Measurements from ENCODE around the gene SLC38A11. TPM values are rescaled to one million over a fixed set of nuclear protein-coding genes. Genes with fewer than 3 reads are reported as not detected.

The SLC38A11 gene
- total and polyA plus RNA-seq, 7 donors, result 0.46 to 4.3 (median 0.71) TPM; not detected in 1

- Histone ChIP-seq H3K4me1 (peaks cover 0 to 6% (median 3%) of the 10 kb centered on the region in 4 donors), H3K27ac (no peak overlapping the region), H3K27me3 (no peaks in the 10 kb centered on the region), H3K9me3 (no peaks in the 10 kb centered on the region), H3K36me3 (no peaks in the 10 kb centered on the region), H3K4me3 (no peak overlapping the region)
- no peak for DNase-seq
- intact Hi-C loops (cut with DNase I), result no loop called here
- 80 to 88% methylated on average over 3 of the region's 3 CpGs for WGBS, 2 donors
- TF ChIP-seq POLR2A (IDR thresholded peaks at IDR 0.05) (no peak), EP300 (IDR thresholded peaks at IDR 0.05) (no peak), POLR2AphosphoS5 (IDR thresholded peaks at IDR 0.05) (no peak)
- TF ChIP-seq, protein P1, sequence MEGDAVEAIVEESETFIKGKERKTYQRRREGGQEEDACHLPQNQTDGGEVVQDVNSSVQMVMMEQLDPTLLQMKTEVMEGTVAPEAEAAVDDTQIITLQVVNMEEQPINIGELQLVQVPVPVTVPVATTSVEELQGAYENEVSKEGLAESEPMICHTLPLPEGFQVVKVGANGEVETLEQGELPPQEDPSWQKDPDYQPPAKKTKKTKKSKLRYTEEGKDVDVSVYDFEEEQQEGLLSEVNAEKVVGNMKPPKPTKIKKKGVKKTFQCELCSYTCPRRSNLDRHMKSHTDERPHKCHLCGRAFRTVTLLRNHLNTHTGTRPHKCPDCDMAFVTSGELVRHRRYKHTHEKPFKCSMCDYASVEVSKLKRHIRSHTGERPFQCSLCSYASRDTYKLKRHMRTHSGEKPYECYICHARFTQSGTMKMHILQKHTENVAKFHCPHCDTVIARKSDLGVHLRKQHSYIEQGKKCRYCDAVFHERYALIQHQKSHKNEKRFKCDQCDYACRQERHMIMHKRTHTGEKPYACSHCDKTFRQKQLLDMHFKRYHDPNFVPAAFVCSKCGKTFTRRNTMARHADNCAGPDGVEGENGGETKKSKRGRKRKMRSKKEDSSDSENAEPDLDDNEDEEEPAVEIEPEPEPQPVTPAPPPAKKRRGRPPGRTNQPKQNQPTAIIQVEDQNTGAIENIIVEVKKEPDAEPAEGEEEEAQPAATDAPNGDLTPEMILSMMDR (IDR thresholded peaks at IDR 0.05), result no peak
These were observed 21.0 kb upstream of the SLC38A11 start for GRCh38 chr2:164976301-164976700.

DNA sequence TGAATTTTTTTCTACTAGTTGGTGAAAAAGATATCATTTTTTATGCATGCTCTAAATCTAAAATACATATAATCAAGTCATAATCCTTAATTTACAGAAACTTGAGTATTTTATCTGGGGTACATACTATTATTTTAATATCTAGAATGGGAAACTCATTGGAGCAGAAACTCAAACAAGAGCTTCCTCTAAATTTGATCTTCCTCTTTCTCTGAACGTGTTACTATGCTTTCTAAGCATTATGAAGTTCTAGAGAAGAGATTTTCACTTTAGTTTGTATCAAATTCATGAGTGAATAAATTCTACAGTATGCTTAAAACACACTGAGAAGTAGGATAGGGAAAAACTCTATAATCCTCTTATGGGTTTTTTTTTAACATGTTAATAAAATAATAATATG is 20.6 kb upstream of the SLC38A11 start:
- TF ChIP-seq POLR2A (IDR thresholded peaks at IDR 0.05), result no peak
- TF ChIP-seq POLR2AphosphoS5 (IDR thresholded peaks at IDR 0.05), result no peak
- no peak for TF ChIP-seq EP300 (IDR thresholded peaks at IDR 0.05)
- TF ChIP-seq, protein P1 (IDR thresholded peaks at IDR 0.05), result no peak
- intact Hi-C loops (cut with DNase I), result no loop called here

GRCh38 chr2:164974221-164974620 is 18.9 kb upstream of the SLC38A11 start:
- intact Hi-C loops (cut with DNase I), result no loop called here
- no peaks in the 10 kb centered on the region for H3K4me1 ChIP-seq
- TF ChIP-seq EP300 (IDR thresholded peaks at IDR 0.05) (no peak), POLR2AphosphoS5 (IDR thresholded peaks at IDR 0.05) (no peak), POLR2A (IDR thresholded peaks at IDR 0.05) (no peak)
- TF ChIP-seq, protein P1 (IDR thresholded peaks at IDR 0.05), result no peak
- H3K27me3 ChIP-seq, result no peaks in the 10 kb centered on the region
- H3K4me3 ChIP-seq, result no peak overlapping the region
- DNase-seq, result no peak
- H3K36me3 ChIP-seq, result no peaks in the 10 kb centered on the region
- 64 to 84% methylated on average over 1 of the region's 1 CpG for WGBS, 2 donors
- H3K9me3 ChIP-seq, result no peaks in the 10 kb centered on the region
- H3K27ac ChIP-seq, result no peak overlapping the region

More for the DNA sequence above, 20.6 kb upstream of the SLC38A11 start:
- Histone ChIP-seq H3K9me3 (no peaks in the 10 kb centered on the region), H3K27ac (no peak overlapping the region), H3K4me3 (no peak overlapping the region), H3K27me3 (no peaks in the 10 kb centered on the region), H3K36me3 (no peaks in the 10 kb centered on the region), H3K4me1 (peaks cover 0 to 2% (median 0%) of the 10 kb centered on the region in 4 donors)
- 45 to 64% methylated on average over 1 of the region's 1 CpG for WGBS, 2 donors
- no peak for DNase-seq

- Histone ChIP-seq H3K4me3 (no peak overlapping the region), H3K27ac (no peak overlapping the region), H3K9me3 (no peaks in the 10 kb centered on the region), H3K4me1 (peaks cover 0 to 11% (median 7%) of the 10 kb centered on the region in 4 donors), H3K36me3 (no peaks in the 10 kb centered on the region), H3K27me3 (no peaks in the 10 kb centered on the region)
- intact Hi-C loops (cut with DNase I), result no loop called here
- DNase-seq, result no peak
- no peak for TF ChIP-seq POLR2A (IDR thresholded peaks at IDR 0.05)
- TF ChIP-seq POLR2AphosphoS5 (IDR thresholded peaks at IDR 0.05), result no peak
- TF ChIP-seq EP300 (IDR thresholded peaks at IDR 0.05), result no peak
- 86 to 94% methylated on average over 4 of the region's 4 CpGs for WGBS, 2 donors
These were observed 16.9 kb upstream of the SLC38A11 start for GRCh38 chr2:164972216-164972615.

DNA sequence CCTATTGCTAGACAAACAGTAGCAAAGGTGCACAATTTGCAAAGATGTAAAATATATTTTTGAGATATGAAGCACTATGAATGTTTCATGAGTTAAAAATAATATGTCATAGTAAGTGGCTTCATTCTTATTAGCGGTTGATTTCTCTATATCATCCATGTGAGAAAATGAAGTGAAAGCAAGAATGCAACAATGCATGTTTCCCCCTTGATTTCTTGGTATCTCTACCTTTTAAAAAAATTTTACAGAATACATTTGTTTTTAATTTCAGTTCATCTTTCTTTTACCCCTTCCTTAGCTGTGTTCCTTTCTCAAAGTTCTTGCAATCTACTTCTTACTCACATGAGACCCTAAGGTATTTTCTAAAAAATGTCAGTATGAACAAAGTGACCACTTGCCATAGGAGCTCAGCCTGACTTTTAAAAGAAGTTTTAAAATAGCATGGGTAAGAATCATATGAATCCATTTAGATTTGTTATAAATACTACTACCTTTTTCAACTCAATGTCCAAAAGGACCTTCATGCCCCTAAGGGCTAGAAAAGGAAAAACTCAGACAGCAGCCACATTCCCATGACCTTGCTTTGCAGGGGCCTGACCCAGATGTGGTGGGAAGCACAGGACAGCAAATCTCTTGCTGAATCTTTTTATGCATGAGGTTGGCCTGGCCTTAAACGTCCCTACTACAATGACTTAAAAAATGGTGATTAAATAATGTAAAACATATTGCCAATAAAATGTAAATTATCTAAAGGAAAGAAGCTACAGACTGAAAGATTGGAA is 14.8 kb upstream of the SLC38A11 start:
- Histone ChIP-seq H3K36me3 (no peaks in the 10 kb centered on the region), H3K27me3 (no peaks in the 10 kb centered on the region), H3K4me3 (no peak overlapping the region), H3K27ac (no peak overlapping the region), H3K9me3 (no peaks in the 10 kb centered on the region), H3K4me1 (peaks cover 0 to 15% (median 9%) of the 10 kb centered on the region in 4 donors)
- no peak for DNase-seq
- TF ChIP-seq EP300 (IDR thresholded peaks at IDR 0.05) (no peak), POLR2A (IDR thresholded peaks at IDR 0.05) (no peak), POLR2AphosphoS5 (IDR thresholded peaks at IDR 0.05) (no peak)
- TF ChIP-seq, protein P1 (IDR thresholded peaks at IDR 0.05), result no peak
- intact Hi-C loops (cut with DNase I), result no loop called here
- 73 to 80% methylated on average over 2 of the region's 2 CpGs for WGBS, 2 donors
